Neutrophil (primary cell): ENCODE results near the gene SLC6A1.

Source experiments
- H3K27ac ChIP-seq: fragments of 200-600 bp; sonication (generic); 2 replicates; pipeline ENCODE4 v1.5.1; 2016; ENCODE audit warnings: mild to moderate bottlenecking, moderate library complexity
- H3K27me3 ChIP-seq: fragments of 200-600 bp; sonication (generic); 2 replicates; pipeline ENCODE4 v1.6.0; 2016; ENCODE audit warnings: mild to moderate bottlenecking
- H3K36me3 ChIP-seq: fragments of 200-600 bp; sonication (generic); 2 replicates; pipeline ENCODE4 v1.5.1; 2017
- H3K4me1 ChIP-seq, 2 experiments: fragments of 200-600 bp in 1 of 2; sonication (generic) in 1 of 2; 1 replicate in 1 of 2; 2 replicates in 1 of 2; pipeline versions ENCODE4 v1.5.1 to v1.6.1; 2013 to 2016; ENCODE audit warnings: low read depth in 1 of 2, low read length in 1 of 2, mild to moderate bottlenecking in 1 of 2, moderate library complexity in 1 of 2; ENCODE audit not compliant: control insufficient read depth in 1 of 2, insufficient read depth in 1 of 2
- H3K4me3 ChIP-seq, 2 experiments: fragments of 200-600 bp in 1 of 2; sonication (generic) in 1 of 2; 1 replicate in 1 of 2; 2 replicates in 1 of 2; pipeline ENCODE4 v1.5.1; 2013 to 2016; ENCODE audit warnings: low read depth in 1 of 2, low read length in 1 of 2, mild to moderate bottlenecking in 1 of 2, moderate library complexity in 1 of 2
- H3K9me3 ChIP-seq: fragments of 200-600 bp; sonication (generic); 2 replicates; pipeline ENCODE4 v1.5.1; 2016
- TF ChIP-seq, protein P1 (sequence below): fragments of 200-600 bp; sonication (generic); IDR thresholded peaks from 2 replicates; pipeline ENCODE4 v1.5.1; 2016; ENCODE audit warnings: antibody characterized with exemption

Gene SLC6A1

DNA sequence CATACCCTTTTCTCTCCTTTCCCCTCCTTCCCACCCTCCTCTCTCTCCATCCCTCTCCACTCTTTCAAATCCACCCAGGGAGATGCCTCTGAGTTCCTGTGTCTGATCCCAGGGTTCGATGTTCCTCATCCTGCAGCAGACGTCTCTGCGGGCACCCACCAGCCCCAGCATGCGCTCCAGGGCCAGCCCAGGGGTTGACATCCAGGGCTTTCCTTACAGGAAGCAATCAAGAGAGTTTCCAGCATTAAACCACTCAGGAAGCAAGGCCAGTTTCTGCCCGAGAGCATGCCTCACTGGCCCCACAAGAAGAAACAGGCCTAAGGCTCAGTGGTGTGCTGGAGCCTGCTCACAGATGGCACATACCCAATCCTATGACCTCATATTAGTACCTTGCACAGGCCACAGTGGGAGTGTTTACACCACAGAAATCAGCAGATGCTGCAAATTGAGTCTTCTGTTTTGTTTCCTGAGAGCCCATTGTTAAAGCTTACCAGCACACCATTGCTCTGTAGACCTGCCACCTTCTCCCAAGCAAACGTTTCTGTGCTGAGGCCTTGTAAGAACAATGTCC, 13.2 kb downstream of the SLC6A1 start:
- TF ChIP-seq, protein P1, sequence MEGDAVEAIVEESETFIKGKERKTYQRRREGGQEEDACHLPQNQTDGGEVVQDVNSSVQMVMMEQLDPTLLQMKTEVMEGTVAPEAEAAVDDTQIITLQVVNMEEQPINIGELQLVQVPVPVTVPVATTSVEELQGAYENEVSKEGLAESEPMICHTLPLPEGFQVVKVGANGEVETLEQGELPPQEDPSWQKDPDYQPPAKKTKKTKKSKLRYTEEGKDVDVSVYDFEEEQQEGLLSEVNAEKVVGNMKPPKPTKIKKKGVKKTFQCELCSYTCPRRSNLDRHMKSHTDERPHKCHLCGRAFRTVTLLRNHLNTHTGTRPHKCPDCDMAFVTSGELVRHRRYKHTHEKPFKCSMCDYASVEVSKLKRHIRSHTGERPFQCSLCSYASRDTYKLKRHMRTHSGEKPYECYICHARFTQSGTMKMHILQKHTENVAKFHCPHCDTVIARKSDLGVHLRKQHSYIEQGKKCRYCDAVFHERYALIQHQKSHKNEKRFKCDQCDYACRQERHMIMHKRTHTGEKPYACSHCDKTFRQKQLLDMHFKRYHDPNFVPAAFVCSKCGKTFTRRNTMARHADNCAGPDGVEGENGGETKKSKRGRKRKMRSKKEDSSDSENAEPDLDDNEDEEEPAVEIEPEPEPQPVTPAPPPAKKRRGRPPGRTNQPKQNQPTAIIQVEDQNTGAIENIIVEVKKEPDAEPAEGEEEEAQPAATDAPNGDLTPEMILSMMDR: no peak
- Histone ChIP-seq H3K4me3 (no peak overlapping the region), H3K36me3 (no peaks in the 10 kb centered on the region), H3K27me3 (peaks cover 62% of the 10 kb centered on the region), H3K9me3 (no peaks in the 10 kb centered on the region), H3K4me1 (no peaks in the 10 kb centered on the region), H3K27ac (no peak overlapping the region)

DNA sequence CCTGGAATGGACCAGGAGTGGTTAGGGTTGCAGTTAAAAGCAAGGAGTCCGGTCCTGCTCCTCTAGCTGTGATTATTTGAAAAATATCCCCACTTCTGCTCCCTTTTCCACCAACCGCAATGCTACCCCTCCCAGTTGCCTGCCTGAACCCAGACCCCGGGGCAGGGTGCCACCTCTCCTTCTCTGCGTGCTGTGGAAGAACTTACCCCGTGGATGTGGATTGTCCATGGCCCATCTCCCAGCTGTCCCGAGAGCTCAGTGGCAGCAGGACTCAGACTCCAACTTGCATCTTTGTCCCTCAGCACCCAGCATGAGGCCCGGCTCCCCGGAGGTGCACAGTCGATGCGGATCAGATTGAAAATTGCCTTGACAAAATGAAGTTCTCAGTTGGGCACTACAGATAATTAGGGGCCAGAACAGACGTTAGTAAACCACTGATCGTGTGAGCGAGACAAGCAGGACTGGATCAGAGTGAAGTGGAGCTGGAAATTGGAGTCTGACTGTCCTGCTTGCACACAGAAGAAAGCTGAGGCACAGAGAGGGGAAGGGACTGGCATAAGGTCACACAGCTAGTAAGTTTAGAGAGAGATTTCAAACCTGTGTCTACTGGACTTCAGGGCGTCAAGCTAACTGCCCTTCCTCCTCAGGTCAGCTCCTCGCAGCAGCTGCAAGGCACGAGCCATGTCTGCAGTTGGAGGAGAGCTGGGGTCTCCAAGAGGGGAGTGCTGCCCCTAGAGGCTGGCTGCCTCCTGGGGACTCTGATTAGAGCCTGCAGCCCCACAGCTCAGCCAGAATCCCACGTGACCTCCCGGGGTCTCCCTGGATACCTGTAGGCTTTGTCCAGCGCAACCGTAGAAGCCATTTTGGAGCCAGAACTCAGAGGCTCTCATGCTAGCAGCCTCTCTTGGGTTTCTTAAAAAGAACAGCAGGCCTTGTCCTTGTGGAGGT, 14.7 kb downstream of the SLC6A1 start:
- no peak overlapping the region for H3K4me3 ChIP-seq
- TF ChIP-seq, protein P1: no peak
- no peak overlapping the region for H3K27ac ChIP-seq
- H3K27me3 ChIP-seq: peaks cover 47% of the 10 kb centered on the region
- H3K4me1 ChIP-seq: no peaks in the 10 kb centered on the region
- H3K9me3 ChIP-seq: no peaks in the 10 kb centered on the region
- H3K36me3 ChIP-seq: no peaks in the 10 kb centered on the region

DNA sequence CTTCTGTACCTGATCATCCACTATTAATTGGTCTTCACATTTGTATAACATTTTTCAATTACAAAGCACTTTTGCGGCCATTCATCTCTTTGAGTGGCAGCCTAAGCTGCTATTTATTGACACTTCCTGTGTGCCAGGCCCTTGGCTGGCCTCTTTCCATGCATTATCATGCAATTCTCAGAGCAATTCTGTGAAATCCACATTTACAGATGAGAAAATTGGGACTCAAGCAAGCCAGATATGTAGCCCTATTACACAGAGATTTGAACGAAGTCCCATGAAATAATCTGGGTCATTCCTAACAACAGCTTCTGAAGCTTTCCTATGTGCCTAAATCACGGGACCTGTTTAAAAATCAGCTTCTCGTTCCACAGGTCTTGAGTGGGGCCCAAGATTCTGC, 17.4 kb downstream of the SLC6A1 start:
- no peaks in the 10 kb centered on the region for H3K36me3 ChIP-seq
- H3K9me3 ChIP-seq: no peaks in the 10 kb centered on the region
- H3K27ac ChIP-seq: no peak overlapping the region
- H3K4me1 ChIP-seq: no peaks in the 10 kb centered on the region
- TF ChIP-seq, protein P1: no peak
- H3K27me3 ChIP-seq: peaks cover 41% of the 10 kb centered on the region
- no peak overlapping the region for H3K4me3 ChIP-seq

DNA sequence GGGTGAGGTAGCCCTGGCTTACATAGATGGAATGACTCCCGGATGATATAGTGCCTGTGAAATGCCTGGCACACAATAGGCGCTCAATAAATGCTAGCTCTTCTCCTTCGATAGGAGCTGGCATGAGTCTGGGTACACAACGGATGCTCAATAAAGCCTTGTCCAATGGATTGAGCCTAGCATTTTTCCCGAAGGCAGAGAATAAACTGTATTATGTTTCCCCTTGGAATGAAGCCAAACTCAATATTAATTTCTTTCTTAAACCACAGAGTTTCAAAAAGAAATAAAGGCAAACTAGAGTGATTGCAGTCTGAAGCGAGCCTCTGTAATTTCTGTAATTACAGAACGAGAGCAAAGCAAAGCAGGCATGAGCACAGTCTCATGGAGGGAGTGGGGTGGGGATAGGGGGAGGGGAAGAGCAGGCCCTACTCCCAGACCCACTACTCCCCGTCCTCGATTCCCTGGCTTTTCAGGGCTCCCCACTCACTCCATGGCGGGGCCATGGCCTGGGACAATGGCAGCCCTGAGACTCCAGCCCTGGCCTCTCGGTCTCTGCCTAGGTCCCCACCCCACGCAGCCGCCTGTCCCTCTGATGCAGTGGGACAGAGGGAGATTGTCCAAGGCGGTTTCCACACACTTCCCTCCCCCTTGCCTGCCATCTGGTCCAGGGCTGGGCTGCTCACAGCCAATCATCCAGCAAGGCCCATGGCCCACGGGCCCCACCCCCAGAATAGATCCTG, 18.0 kb downstream of the SLC6A1 start:
- no peaks in the 10 kb centered on the region for H3K36me3 ChIP-seq
- peaks cover 43% of the 10 kb centered on the region for H3K27me3 ChIP-seq
- no peaks in the 10 kb centered on the region for H3K9me3 ChIP-seq
- no peak overlapping the region for H3K4me3 ChIP-seq
- no peaks in the 10 kb centered on the region for H3K4me1 ChIP-seq
- TF ChIP-seq, protein P1: no peak
- no peak overlapping the region for H3K27ac ChIP-seq

DNA sequence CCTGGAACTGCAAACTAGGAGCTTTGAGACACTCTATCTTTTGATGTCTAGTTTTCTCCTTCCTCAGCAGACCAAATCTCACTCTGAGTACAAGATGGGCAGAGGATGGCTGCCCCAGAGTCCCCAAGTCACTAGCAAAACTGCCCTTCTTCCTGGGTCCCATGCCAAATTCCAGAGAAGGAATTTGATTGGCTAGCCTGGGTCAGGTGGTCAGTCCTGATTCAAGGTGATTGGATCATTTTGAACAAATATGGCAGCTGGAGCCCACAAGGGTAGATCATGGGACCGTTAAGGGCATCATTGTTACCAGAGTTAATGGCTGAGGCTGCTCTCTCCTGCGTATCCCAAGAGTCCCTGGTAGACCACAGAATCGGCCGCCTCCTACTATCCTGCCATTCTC, 21.7 kb downstream of the SLC6A1 start:
- H3K9me3 ChIP-seq: no peaks in the 10 kb centered on the region
- H3K27me3 ChIP-seq: peaks cover 25% of the 10 kb centered on the region
- H3K27ac ChIP-seq: no peak overlapping the region
- H3K4me1 ChIP-seq: no peaks in the 10 kb centered on the region
- H3K4me3 ChIP-seq: no peak overlapping the region
- TF ChIP-seq, protein P1: no peak
- no peaks in the 10 kb centered on the region for H3K36me3 ChIP-seq
